Activated CD8-positive, alpha-beta memory T cell treated with anti-CD3 and anti-CD28 coated beads, Interleukin-2, amount 10 ng/mL, durations not matched to agents 7 days and 5 days (primary cell): ENCODE data around the gene TBC1D22B. TPM values are rescaled to one million over a fixed set of nuclear protein-coding genes. Genes with fewer than 3 reads are reported as not detected.
A peak's percentile ranks its signal among the peaks of the same experiment; 100 is the strongest.

ENCODE experiments used
- ATAC-seq: fragments of 150-1000 bp; cut with Tn5 transposase; one replicate; pipeline ENCODE4 v1.10.0; 2021; ENCODE audit warnings: moderate library complexity
- CTCF ChIA-PET: fragments of 350-600 bp; sonication (Branson Sonifier 250); formaldehyde crosslinking; loops from one replicate; lab custom pipeline; 2021; ENCODE audit warnings: antibody characterized with exemption; lab: Charles Lee
- DNase-seq: peaks from one replicate; pipeline ENCODE4 v3.0.0-alpha.2; 2020
- H3K27ac Mint-ChIP-seq: one replicate; pipeline ENCODE4 v1.8.0; 2021; ENCODE audit warnings: mild to moderate bottlenecking, mixed read lengths
- H3K27me3 Mint-ChIP-seq: one replicate; pipeline ENCODE4 v1.8.0; 2021; ENCODE audit warnings: mixed read lengths
- H3K36me3 Mint-ChIP-seq: one replicate; pipeline ENCODE4 v1.8.0; 2021; ENCODE audit warnings: mild to moderate bottlenecking, mixed read lengths
- H3K4me1 Mint-ChIP-seq: one replicate; pipeline ENCODE4 v1.8.0; 2021; ENCODE audit warnings: mixed read lengths
- H3K4me3 Mint-ChIP-seq: one replicate; pipeline ENCODE4 v1.8.0; 2021; ENCODE audit warnings: mild to moderate bottlenecking, moderate library complexity, mixed read lengths
- H3K9me3 Mint-ChIP-seq: one replicate; pipeline ENCODE4 v1.8.0; 2022; ENCODE audit warnings: low read depth, mixed read lengths
- total RNA-seq, 2 experiments: library from RNA; stranded (reverse); gene quantifications; one replicate each; pipeline ENCODE4 v1.2.3, GENCODE V29; 2021

TBC1D22B gene
- total RNA-seq, 2 experiments from 2014 or later = 17.3 to 17.9 TPM

- no peak for ATAC-seq
- CTCF ChIA-PET = no interaction called here
- H3K36me3 Mint-ChIP-seq = no peaks in the 10 kb centered on the region
- no peaks in the 10 kb centered on the region for H3K9me3 Mint-ChIP-seq
- H3K27ac Mint-ChIP-seq = no peak overlapping the region
- peaks cover 35% of the 10 kb centered on the region for H3K27me3 Mint-ChIP-seq
- no peak overlapping the region for H3K4me3 Mint-ChIP-seq
- no peak for DNase-seq
- no peaks in the 10 kb centered on the region for H3K4me1 Mint-ChIP-seq
These were observed 89.6 kb downstream of the TBC1D22B start for GRCh38 chr6:37347177-37347576.

- Mint-ChIP-seq H3K4me3 (no peak overlapping the region), H3K4me1 (peaks cover 2% of the 10 kb centered on the region), H3K9me3 (no peaks in the 10 kb centered on the region), H3K36me3 (no peaks in the 10 kb centered on the region), H3K27ac (no peak overlapping the region), H3K27me3 (peaks cover 33% of the 10 kb centered on the region)
- no peak for ATAC-seq
- DNase-seq = no peak
- CTCF ChIA-PET = no interaction called here
These were observed 90.1 kb downstream of the TBC1D22B start for GRCh38 chr6:37347670-37348111.

- no peak for ATAC-seq
- H3K4me3 Mint-ChIP-seq = no peak overlapping the region
These were observed 93.5 kb downstream of the TBC1D22B start for GRCh38 chr6:37351027-37351426.

GRCh38 chr6:37352384-37352783, 94.8 kb downstream of the TBC1D22B start:
- H3K9me3 Mint-ChIP-seq = no peaks in the 10 kb centered on the region
- CTCF ChIA-PET = no interaction called here
- H3K4me1 Mint-ChIP-seq = peaks cover 21% of the 10 kb centered on the region
- peaks cover 7% of the 10 kb centered on the region for H3K36me3 Mint-ChIP-seq
- H3K27me3 Mint-ChIP-seq = peaks cover 8% of the 10 kb centered on the region
- DNase-seq = no peak
- no peak overlapping the region for H3K4me3 Mint-ChIP-seq
- no peak for ATAC-seq
- H3K27ac Mint-ChIP-seq = no peak overlapping the region

More at GRCh38 chr6:37351027-37351426, 93.5 kb downstream of the TBC1D22B start:
- H3K27ac Mint-ChIP-seq = no peak overlapping the region
- CTCF ChIA-PET = no interaction called here
- no peaks in the 10 kb centered on the region for H3K9me3 Mint-ChIP-seq
- DNase-seq = no peak
- H3K27me3 Mint-ChIP-seq = peaks cover 14% of the 10 kb centered on the region
- peaks cover 19% of the 10 kb centered on the region for H3K4me1 Mint-ChIP-seq
- H3K36me3 Mint-ChIP-seq = peaks cover 7% of the 10 kb centered on the region

GRCh38 chr6:37353761-37354525, 96.4 kb downstream of the TBC1D22B start, which contains the start of gene RNF8:
Gene RNF8, plus strand, starts transcription at chr6:37353983. Its CDS starts 182 bp downstream, at chr6:37354165.
- Mint-ChIP-seq H3K27me3 (no peaks in the 10 kb centered on the region), H3K4me3 (peak within 1 kb of the TSS; percentile 87), H3K36me3 (peaks cover 7% of the 10 kb centered on the region), H3K27ac (peak within 1 kb of the TSS; percentile 85), H3K9me3 (no peaks in the 10 kb centered on the region), H3K4me1 (peaks cover 23% of the 10 kb centered on the region)
- CTCF ChIA-PET = interaction anchor here (0.7 to 1.7 kb wide), 5 partner anchors 10 to 338 kb away, joined by 3 to 5 read pairs (median 4); no protein-coding TSS in a partner anchor
- DNase-seq (peak; percentile 95), ATAC-seq (peak; percentile 98)

- peak; percentile 12 for ATAC-seq
- peak overlapping the region; percentile 85 for H3K27ac Mint-ChIP-seq
These were observed 97.2 kb downstream of the TBC1D22B start for GRCh38 chr6:37354526-37355384.

GRCh38 chr6:37357288-37357687, 99.7 kb downstream of the TBC1D22B start:
- ATAC-seq (no peak), DNase-seq (no peak)
- no peak overlapping the region for H3K4me3 Mint-ChIP-seq
- peaks cover 23% of the 10 kb centered on the region for H3K4me1 Mint-ChIP-seq
- H3K27me3 Mint-ChIP-seq = no peaks in the 10 kb centered on the region
- peaks cover 15% of the 10 kb centered on the region for H3K36me3 Mint-ChIP-seq
- no peak overlapping the region for H3K27ac Mint-ChIP-seq
- H3K9me3 Mint-ChIP-seq = no peaks in the 10 kb centered on the region
- CTCF ChIA-PET = interaction anchor here (1.3 kb wide), 1 partner anchor 13 kb away, joined by 5 read pairs; no protein-coding TSS in a partner anchor

More at GRCh38 chr6:37354526-37355384, 97.2 kb downstream of the TBC1D22B start:
- Mint-ChIP-seq H3K36me3 (peaks cover 7% of the 10 kb centered on the region), H3K4me3 (peak overlapping the region; percentile 87), H3K4me1 (peaks cover 23% of the 10 kb centered on the region), H3K9me3 (no peaks in the 10 kb centered on the region), H3K27me3 (no peaks in the 10 kb centered on the region)
- CTCF ChIA-PET = interaction anchor here (0.7 to 1.7 kb wide), 5 partner anchors 11 to 337 kb away, joined by 3 to 5 read pairs (median 4); no protein-coding TSS in a partner anchor
- peak; percentile 43 for DNase-seq

- no peaks in the 10 kb centered on the region for H3K9me3 Mint-ChIP-seq
These were observed 100.3 kb downstream of the TBC1D22B start for GRCh38 chr6:37357860-37358259.

GRCh38 chr6:37359039-37359438, 101.5 kb downstream of the TBC1D22B start:
- peaks cover 16% of the 10 kb centered on the region for H3K4me1 Mint-ChIP-seq
- ATAC-seq (no peak), DNase-seq (no peak)
- H3K9me3 Mint-ChIP-seq = no peaks in the 10 kb centered on the region
- H3K36me3 Mint-ChIP-seq = peaks cover 21% of the 10 kb centered on the region
- CTCF ChIA-PET = no interaction called here
- no peaks in the 10 kb centered on the region for H3K27me3 Mint-ChIP-seq
- no peak overlapping the region for H3K27ac Mint-ChIP-seq
- no peak overlapping the region for H3K4me3 Mint-ChIP-seq

More at GRCh38 chr6:37357860-37358259, 100.3 kb downstream of the TBC1D22B start:
- no peaks in the 10 kb centered on the region for H3K27me3 Mint-ChIP-seq
- H3K36me3 Mint-ChIP-seq = peaks cover 17% of the 10 kb centered on the region
- H3K4me1 Mint-ChIP-seq = peaks cover 22% of the 10 kb centered on the region
- CTCF ChIA-PET = interaction anchor here (1.0 to 1.3 kb wide), 2 partner anchors 13 to 18 kb away, joined by 3 to 5 read pairs; no protein-coding TSS in a partner anchor
- ATAC-seq = no peak
- no peak for DNase-seq
- H3K4me3 Mint-ChIP-seq = no peak overlapping the region
- no peak overlapping the region for H3K27ac Mint-ChIP-seq

GRCh38 chr6:37362101-37362828, 104.7 kb downstream of the TBC1D22B start:
- Mint-ChIP-seq H3K4me1 (peaks cover 2% of the 10 kb centered on the region), H3K36me3 (peaks cover 21% of the 10 kb centered on the region), H3K9me3 (no peaks in the 10 kb centered on the region), H3K4me3 (no peak overlapping the region), H3K27me3 (no peaks in the 10 kb centered on the region), H3K27ac (no peak overlapping the region)
- ATAC-seq = no peak
- CTCF ChIA-PET = interaction anchor here (0.9 to 1.4 kb wide), 4 partner anchors 19 to 344 kb away, joined by 3 to 4 read pairs (median 3); no protein-coding TSS in a partner anchor
- no peak for DNase-seq

GRCh38 chr6:37365791-37366190, 108.2 kb downstream of the TBC1D22B start:
- no peak for ATAC-seq
- Mint-ChIP-seq H3K4me1 (peaks cover 14% of the 10 kb centered on the region), H3K27me3 (no peaks in the 10 kb centered on the region), H3K27ac (no peak overlapping the region), H3K4me3 (no peak overlapping the region), H3K36me3 (peaks cover 36% of the 10 kb centered on the region), H3K9me3 (no peaks in the 10 kb centered on the region)
- DNase-seq = no peak
- CTCF ChIA-PET = interaction anchor here (0.6 to 4.6 kb wide), 5 partner anchors 12 to 583 kb away, joined by 3 to 23 read pairs (median 6); partner anchors contain the start of gene RNF8

GRCh38 chr6:37366910-37367309, 109.3 kb downstream of the TBC1D22B start:
- H3K36me3 Mint-ChIP-seq = peaks cover 35% of the 10 kb centered on the region

More at GRCh38 chr6:37366910-37367309, 109.3 kb downstream of the TBC1D22B start:
- Mint-ChIP-seq H3K9me3 (no peaks in the 10 kb centered on the region), H3K4me1 (peaks cover 14% of the 10 kb centered on the region), H3K27me3 (no peaks in the 10 kb centered on the region), H3K4me3 (no peak overlapping the region), H3K27ac (no peak overlapping the region)
- CTCF ChIA-PET = interaction anchor here (1.2 to 4.6 kb wide), 5 partner anchors 15 to 345 kb away, joined by 3 to 23 read pairs (median 6); no protein-coding TSS in a partner anchor
- DNase-seq (no peak), ATAC-seq (no peak)
